Retina (tissue), 1 donor: Measurements from ENCODE around the gene CORO6.
A peak's percentile ranks its signal among the peaks of the same experiment; 100 is the strongest.

Experiments
- DNase-seq: peaks from one replicate; pipeline ENCODE4 v3.0.0-alpha.2; 2016

Gene CORO6

DNA sequence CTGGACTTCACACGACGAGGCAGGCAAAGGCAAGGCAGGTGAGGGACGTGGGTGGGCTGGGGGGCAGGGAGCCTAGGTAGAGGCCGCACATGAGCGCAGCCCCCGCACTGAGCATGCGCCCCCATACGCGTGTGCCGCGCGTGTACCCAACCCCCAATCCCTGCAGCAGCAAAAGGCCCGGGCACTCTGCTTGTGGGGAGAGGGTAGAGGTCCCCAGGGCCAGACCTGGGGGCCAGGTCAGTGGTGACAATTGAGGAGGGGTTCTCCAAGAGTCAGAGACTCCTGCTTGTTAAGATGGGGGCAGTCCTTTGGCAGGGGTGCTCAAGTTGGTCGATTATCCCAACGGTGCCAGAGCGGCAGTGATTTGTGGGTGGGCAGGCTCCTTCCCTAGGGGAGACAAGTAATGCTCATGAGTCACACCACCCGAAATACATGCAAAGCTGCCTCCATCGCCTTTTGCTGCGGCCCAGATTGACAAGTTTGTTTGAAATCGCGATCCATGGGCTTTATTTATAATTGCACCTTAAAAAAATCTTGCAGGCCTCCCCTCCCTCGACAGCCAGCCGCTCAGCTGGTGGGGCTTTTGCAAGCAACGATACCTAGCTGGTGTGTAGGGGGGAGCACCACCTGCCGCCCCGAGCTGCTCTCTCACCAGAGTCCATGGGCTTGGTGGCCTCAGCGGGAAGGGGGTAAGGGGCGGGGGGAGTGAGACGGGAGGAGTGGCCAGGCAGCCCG, 32.1 kb downstream of the CORO6 start:
- DNase-seq: peak; percentile 56

DNA sequence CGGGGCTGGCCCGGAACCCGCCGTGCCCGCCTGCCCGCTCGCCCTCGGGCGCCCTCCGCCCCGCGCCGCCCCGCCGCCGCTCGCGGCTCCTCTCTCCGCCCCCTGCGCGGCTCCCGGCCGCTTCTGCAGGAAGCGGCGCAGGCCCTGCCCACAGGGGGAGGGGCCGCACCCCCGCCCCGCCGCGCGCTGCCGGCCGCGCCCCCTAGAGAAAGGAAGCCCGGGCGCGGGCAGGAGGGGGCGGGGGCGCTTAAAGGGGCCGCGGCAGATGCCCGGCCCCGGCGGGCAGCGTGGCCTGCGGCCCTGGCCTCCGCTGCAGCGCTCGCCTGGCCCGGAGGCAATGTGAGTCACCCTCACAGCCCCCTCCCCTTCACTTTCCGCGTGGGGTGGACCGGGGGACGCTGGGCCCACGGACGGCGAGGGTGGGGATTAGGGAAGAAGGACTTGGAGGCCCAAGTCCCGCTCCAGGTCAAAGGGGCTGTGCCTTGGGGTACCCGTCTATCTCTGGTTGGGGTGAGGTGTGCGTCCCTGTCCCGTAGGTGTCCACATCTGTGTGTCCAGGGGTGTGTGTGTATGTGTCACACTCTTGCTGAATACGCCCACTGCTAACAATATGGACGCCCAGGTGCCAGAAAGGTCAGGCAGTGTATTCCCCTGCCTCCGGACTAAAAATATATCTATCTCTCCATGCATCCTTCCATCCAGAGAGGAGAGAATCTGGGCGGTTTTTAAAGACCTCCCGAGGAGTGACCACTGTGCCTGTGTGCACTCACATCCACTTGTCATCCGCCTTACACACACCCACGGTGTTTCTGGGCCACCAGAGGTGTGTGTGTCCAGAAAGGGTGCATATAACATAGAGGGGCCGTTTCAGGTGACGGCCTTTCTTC, 32.9 kb downstream of the CORO6 start, which contains the start of gene GIT1:
Gene GIT1, minus strand, starts transcription at position 125 of the 887 bp plus-strand sequence. CDS start 270 bp downstream, outside the sequence.
- peak; percentile 89 for DNase-seq

DNA sequence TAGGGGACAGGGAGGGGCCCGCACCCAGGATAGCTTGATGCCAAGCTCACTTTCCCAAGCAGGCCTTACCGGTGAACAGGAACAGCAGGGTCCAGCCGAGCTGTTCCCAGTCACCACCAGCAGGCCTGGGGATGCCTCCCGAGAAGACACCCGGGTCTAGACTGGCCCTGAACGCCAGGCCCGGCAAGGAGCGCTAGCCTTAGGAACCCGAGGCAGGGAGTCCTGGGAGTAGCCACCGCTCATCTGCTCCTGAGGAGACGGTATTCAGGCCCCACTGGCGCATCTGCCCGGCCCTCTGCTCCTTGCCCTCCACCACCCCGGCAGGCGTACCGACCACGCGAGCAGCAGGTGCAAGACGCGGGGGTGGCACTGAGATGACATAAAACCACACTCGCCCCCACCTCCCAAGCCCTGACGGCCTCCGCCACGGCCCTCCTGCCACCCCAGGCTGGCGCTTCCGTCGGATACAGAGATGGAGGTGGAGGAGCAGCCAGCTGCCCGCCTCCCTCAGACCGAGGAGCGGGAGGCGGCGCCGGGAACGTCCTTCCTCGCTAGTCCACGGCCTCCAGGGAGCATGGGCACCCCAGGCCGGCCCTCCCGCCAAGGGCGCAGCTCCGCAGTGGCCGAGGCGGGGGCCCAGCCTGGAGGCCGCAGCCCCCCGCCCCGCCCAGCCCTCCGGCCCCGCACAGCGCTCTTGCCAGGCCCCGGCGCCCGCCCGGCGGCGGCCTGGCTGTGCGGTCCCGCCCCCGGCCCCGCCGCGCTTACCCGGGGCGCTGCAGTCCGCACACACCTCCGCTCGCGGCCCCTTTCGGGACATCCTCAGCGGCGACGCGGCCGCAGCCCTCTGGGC, 33.9 kb downstream of the CORO6 start:
- DNase-seq: peak; percentile 69

DNA sequence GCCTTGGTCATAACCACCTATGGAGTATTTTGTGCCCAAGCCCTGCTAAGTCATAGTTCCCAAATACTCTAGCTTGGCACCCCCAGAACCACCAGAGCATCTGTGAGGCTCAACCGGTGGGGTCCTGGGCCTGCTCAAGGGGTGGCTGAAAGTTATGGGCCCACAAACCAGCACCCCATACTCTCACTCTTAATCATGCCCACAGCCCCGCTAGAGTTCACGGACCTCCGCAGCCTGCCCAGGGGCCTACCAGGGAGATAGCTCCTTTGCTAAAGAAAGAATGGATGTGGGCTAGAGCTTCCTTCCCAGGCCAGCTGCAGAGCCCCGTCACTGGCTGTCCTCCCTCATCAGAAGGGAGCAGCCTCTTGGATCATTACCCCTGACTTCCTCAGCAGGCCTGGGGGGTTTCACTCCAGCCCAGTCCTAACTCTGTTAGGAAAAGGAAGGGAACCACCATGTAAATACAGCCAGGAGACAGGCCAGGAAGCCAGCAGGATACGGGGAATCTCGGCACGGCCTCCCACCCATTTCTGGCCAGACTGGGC, 34.6 kb downstream of the CORO6 start:
- no peak for DNase-seq

DNA sequence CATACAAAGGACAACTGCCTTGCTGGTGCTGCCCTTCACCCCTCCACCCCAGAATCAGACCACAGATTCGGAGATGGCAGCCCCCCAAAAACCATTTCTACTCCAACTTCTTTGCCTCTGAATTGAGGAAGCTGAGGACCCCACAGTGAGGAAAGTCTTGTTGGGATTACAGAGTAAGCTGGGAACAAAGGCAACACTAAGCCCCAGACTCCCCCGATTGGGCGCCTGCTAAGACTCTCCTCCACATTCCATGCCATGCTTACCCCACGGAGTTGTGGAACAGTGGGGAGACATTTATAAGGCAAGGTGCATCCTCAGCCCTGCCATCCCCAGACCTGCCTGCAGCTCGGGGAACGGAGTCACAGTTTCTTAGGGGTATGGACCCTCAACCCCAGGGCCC, 35.1 kb downstream of the CORO6 start:
- DNase-seq: no peak

DNA sequence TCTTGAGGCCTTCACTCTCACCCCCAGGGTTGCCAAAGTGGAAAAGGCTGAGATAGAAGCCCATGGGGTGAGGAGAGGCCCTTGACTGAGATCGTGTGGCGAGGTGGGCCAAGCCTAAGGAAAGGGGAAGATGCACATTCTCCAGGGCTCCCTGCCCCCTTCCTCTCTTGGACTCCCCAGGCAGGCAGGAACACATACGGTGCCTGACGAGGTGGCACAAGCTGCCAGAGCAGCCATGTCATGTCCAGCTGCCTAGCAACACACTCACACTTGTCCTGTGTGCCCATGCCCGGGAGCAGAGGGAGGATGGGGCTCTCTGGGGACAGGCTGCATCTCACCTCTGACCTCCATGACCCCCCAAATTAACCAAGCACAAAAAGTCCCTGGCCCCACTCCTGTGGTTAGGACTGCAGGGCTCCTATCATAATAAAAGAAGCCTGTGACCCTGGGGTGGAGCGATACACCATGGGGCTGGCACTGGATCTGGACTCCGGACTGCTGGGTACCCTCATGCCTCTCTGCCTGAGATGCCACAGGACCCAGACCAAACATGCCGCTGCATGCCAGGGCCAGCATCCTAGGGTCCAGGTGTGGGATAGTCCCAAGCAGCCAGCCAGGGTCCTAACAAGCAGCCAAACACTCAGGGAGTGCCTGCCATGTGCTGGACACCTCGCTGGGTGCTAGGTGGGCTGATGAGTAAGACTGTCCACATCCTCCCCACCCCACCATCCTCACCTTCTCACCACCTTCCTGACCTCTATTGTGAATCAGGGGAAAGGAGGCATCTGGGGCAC, 35.8 kb downstream of the CORO6 start:
- no peak for DNase-seq

DNA sequence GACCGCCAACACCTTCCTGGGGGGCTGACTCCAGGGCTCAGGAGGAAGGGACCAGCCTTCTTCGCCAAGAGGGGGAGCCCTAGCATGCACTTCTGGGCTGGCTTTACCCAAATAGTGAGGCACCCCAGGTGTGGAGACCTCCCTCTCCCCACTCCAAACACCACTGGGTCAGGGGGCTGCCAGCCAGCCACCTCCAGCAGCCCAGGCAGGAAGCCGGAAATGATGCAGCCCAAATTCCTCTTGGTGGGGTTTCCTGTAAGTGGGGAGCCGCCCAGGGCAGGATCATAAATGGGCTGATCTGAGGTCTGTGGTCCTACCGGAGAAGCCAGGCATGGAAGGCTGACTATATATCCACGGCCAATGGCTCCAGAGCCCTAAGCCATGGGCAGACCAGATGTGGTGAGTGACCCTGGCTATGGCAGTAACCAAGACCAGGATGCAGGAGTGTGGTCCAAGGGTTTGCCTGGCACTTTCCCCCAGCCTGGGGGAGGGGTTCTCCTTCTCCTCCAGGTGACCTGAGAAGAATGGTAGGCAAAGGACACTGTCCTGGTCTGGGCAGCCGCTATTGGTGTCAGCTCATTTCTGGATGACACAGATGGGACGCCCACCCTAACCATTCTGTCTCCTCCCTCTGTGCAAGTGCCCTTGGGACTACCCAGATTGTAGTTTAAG, 37.5 kb downstream of the CORO6 start:
- no peak for DNase-seq

DNA sequence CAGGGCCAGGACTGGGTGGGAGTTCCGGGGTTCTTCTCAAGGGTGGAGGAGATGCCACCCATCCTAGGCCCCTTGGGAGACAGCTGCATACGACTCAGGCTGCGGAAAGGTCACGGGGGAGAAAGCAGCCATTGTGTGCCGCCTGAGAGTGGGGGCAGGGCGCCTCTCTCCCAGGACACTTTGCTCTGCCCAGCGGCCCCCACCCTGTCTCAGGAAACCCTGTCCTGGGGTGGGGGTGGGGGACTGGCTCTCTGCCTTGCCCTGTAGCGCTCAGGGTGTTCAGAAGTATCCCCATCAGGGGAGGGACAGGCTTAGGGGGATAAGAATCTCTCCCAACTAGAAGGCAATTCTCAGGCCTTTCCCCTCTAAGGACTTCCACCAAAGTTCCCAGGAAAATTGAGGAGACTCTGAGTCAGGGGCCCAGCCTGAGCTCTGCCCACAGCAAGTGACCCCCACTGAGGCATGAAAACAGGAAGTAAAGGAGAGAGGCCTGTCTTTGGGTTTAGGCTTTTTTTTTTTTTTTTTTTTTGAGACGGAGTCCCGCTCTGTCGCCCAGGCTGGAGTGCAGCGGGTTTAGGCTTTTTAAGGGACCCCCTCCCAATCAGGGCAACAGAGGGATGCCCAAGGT, 38.1 kb downstream of the CORO6 start:
- DNase-seq: peak; percentile 59

DNA sequence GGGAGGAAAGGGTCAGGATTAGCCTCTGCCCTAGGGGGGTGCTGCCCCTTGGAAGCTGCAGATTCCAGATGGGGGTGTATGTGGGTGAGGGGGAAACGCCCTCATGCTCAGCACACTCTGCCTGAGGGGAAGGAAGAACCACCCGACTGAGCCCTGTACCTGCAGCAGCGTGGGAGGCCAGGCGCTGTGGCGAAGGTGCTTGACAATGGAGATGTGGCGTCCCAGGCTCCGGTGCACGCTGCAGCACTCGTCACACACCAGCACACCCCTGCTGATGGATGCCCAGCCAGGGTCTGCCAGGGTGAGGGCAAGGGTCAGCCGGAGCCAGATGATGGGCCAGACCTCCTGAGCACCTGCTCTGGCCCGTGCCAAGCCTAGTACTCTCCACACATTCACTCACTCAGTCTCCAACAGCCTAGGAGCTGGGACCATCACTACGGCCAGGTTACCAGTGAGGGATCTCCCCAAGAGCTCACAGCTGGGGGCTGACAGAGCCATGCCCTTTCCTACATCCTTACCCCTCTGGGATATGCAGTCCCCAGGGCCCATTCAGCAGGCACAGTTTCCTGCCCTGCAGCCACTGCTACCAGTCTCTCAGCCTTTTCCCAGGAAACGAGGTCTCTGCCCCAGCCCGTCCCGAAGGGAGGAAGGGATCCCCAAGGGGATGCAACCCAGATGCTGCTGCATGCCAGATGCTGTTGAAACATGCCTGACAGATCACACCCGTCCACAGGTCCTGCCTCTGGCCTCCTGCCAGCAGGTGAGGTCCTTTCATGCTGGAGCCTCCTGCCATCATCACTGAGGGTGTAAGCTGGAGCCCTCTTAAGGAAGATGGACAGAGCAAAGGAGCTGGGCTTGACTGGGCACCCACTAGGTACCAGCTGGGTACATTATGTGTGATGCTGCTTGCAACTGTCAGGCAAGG, 39.1 kb downstream of the CORO6 start:
- DNase-seq: no peak

DNA sequence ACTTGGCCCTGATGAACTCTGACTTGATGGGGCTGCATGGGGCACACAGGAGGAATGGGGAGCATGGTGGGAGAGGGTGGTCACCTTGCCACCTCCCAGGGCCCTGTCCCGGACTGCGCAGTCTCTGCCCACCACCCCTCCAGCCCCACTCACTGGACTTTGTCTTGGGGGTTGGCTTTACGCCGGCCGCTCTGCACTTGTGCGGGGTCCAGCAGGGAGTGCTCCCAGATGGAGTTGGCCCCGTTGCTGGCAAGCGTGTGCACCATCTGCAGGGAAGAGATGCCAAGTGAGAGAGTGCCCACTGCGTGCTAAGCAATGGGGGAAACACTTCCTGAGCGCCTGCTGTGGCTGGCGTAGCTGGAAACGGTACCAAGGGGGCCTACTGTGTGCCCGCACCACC, 39.9 kb downstream of the CORO6 start:
- no peak for DNase-seq

DNA sequence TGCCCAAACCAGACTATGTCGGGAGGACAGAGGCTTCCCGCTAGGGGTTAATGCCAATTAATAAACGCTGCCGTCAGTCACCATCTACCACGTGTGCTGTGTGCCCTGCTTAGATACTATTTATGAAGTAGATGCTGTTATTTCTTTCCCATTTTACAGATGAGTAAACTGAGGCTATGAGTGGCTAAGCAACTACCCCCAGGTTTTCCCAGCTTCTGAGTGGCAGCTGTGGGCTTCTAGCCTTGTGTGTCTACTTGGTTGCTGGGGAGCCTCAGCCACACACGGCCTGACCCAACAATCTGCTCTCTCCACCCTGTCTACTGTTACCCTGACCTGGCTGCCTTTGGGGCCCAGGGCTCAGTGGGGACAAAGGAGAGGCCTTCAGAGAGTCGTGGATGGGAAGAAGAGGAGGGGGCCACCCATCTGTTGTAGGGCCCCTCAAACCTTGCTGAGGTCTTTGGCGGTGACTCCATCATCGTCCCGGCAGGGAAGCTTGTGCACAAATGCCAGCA, 40.4 kb downstream of the CORO6 start:
- DNase-seq: no peak

DNA sequence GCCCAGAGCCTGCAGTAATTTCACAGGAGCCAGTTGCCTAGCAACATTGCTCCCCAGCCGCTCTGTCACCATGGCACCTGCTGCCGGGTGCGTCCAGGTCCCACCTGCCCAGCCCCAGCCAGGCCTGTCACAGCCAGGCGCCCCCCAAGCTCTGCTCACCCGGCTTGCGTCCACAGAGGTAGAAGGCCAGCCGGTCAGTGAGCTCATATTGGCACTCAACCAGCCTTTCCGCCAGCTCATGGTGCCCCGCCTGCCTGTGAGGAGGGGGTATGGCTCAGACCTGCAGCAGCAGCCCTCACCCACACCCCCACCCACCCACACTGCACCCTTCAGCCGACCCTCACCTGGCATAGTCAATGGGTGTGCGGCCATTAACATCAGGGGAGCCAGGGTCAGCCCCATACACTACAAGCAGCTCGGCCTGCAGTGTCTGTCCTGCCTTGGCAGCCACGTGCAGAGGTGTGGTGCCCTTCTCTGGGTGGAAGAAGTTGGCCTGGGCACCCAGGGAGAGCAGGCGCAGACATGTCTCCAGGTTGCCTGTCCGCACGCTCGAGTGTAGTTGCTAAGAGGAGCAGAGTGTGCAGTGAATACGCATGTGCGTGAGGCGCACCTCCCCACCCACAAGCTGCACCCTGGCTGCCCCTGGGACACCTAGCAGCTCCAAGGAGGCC, 41.0 kb downstream of the CORO6 start:
- DNase-seq: no peak

DNA sequence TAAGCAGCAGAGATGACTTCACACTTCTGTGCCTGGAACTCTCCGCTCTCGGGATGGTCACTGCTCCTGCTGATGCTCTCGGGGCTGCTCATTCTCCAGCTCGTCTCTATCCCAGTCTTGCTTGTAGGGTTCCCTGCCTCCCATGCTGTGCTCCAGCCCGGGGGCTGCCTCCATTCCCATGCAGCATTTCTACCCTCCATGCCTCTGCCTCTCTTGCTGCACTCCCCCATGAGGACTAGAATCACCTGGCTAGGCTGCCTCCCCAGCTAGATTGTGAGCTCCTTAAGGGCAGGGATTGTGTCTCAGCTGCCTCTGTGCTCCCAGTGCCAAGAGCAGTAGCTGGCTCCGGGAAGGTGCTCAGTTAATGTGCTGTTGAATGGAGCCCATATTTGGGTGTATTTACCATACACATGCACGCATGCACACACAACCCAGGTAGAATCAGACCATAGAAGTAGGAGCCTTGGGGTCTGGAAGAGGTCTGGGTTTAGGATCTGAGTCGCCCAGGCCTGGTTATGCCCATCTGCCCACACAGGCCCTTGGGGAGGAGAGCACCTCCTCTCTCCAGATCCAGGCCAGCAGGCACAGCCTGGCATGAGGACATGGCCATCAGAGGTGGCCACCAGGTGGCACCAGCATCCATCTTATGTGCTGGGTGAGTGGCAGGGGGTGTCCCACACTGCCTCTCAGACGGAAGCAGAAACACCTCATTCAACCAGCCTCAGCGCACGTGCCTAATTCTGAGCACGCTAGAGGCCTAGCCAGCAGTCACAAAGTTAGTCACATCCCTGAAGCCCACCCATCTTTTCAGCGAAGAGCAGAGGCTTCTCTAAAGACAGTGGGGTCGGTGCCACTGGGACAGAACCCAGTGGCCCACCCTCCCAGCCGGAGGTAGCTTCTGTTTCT, 42.6 kb downstream of the CORO6 start:
- DNase-seq: peak; percentile 83

DNA sequence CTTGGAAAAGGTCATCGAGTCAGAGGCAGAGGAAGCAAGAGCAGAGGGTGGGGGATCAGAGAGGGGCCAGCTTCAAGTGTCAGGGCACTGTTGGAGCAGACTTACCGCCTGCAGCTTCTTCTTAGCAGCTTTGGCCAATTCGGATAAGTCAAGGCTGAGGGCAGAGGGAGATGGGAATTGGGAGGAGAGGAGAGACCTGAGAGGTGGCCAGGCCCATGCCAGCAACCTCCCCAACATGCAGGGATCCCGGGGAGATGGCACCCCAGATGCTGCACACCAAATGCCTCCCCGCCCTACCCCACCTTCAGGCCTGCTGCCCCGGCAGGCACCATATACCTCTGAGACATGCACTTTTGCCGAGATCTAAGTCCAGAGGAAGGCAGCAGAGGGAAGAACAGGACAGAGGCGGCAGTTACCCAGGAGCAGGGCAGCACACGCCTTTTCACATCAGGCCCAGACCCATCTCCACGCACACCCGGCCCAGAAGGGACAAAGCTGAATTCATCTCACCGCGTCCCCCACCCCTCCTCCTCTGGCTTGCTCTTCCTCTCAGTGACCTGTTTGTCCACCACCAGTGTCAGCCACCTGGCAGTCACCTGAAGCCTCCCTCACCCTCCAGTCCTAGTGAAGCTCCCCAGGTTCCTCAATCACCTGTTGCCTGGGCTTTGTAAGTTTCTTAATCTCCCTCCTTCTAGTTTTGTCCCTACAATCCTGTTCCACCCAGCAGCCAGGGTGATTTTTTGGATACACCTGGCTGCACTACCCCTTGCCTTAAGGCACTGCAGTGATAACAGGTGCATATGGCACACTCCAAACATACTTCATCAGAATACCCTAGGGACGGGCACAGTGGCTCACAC, 43.9 kb downstream of the CORO6 start:
- DNase-seq: no peak

DNA sequence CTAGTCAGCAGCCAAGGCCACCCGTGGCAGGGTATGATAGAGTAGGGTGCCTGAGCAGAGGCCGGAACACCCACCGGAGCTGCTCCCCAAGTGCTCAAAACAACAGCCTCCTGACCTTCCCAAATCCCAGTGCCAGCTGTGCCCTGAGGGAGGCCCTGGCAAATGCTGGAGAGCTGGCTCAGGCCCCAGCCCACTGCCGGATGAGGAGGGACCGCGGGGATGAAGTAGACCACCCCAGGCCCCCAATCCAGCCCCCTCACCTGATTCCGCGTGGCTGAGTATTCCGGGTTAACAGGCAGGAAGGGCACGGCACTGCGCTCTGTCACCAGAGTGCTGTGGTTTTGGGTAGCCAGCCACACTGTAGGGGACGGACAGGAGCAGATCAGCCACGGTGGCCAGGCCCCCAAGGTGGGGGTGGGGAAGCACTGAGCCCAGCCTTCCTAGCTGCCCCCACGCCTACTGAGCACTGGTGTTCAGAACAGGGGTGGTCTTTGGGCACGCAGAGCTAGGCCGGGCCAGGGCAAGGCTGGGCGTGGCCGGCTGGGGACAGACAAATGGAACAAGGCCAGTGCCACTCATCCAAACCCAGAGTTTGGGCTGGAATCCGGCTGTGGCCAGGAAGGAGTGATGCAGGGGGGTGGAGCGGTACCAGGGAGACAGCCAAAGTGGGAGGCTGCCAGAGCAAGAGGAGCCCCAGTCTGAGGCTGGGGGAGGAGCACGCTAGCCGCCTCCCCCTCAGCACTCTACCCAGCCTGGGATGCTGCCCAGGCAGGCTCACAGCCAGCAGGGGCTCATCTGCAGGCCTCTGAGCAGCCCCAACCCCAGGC, 45.1 kb downstream of the CORO6 start:
- DNase-seq: no peak

DNA sequence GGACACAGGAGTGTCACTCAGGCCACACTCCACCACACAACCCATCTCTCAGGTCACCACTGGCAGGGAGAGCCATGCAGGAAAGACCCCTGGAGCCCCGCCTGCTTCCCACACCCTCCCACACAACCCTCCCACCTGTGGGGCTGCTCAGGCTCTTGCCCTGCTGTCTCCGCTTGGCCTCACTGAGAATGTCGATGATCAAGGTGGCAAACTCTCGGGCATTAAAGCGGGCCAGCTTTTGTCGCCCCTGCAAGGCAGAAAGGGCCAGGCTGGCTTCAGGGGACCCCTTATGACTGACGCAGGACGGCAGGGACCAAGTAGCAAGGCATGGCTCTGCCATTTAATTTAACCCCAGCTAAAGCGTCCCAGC, 45.7 kb downstream of the CORO6 start:
- DNase-seq: no peak
